ENCODE measurements around the gene FSHB. TPM values are rescaled to one million over a fixed set of nuclear protein-coding genes. Genes with fewer than 3 reads are reported as not detected.

Gene FSHB
- total RNA-seq, 3 donors from 2014 or later: not detected

DNA sequence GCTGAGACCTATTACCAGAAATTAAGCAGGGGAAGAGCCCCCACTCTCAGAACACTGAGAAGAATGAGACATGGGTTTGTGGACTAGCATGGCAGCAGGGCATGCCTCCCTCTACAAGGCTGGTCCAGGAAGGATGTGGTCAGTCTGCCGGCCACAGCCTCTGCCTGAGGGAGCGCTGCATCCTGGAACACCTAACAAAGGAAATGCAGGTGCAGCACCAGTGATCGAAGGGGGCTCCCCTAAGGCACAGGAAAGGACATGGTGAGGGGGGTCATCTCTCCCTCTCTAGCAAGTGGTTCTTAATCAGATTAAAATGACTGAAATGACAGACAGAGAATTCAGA is 51.4 kb downstream of the FSHB start:
- DNase-seq: no peak
- no peak overlapping the region for H3K4me3 ChIP-seq
- no peak for TF ChIP-seq CTCF (IDR thresholded peaks at IDR 0.05)
- no peaks in the 10 kb centered on the region for H3K9me3 ChIP-seq
- H3K4me1 ChIP-seq (ENCODE audit: low read depth): no peaks in the 10 kb centered on the region
- intact Hi-C loops (cut with DNase I, micrococcal nuclease): no loop called here
- H3K36me3 ChIP-seq (ENCODE audit: low read depth): no peaks in the 10 kb centered on the region
- peak; percentile 27 for ATAC-seq

Other genes starting within 250 kb of the FSHB start
- under 1 TPM in 1 of 3 donors, not detected in 2; 0.32 TPM for gene KCNA4, start 214.0 kb upstream of the FSHB start, total RNA-seq
- gene ARL14EP, start 92.1 kb downstream of the FSHB start, total RNA-seq: 10 to 100 TPM in 2 of 3 donors, 1 to 10 TPM in 1; 9.8 to 23.0 (median 14.7) TPM